NCI-H526 treated with DMSO at 0.1 percent for 48 hours (cell line): ENCODE results near the gene PPP1R8.
"Not testable (repeated sequence)": the region's sequence is repeated elsewhere in the genome, so short reads cannot be mapped to it uniquely, and the experiment has no call there.

Source experiments
- DNase-seq: peaks from one replicate; lab custom pipeline; 2025; lab: John Stamatoyannopoulos, UW

PPP1R8 gene

DNA sequence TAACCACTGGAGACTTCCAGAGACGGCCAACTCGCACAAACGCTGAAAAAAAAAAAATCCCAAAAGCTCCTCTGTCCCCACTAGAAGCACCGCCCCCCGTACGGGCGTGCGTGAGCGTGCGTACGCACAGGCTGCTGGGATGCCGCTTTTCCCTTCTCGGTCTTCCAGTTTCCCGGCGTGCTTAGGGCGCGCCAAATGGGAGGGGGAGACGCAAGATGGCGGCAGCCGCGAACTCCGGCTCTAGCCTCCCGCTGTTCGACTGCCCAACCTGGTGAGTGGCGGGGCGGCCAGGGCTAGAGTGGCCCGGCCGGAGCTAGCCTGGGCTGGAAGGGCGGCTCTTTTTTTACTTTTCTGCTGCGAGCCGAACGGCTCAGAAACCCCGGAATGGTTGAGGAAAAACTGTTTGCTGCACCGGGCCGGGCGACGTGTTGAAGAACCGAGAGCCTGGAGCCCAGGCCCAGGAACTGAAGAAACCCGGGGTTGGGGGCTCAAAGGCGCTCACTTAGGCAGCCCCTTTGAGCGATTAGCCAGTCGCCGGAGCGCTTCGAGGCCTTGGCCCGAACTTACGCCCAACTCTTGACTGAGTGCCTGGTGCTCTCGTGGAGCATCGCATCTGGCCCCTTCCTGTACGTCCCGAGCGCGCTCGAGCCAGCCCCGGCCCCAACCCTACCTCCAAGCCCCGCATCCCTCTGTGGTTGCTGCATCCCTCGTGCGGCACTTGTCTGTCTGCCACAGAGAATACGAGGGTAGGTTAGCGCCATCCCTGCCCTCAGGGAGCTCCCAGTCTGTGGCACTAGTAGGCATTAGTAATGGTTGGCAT is at the start of gene PPP1R8:
PPP1R8 (plus strand) TSS at position 162 of the 820 bp plus-strand sequence; CDS start at position 216, 54 bp downstream.
- peak; percentile 93 for DNase-seq

DNA sequence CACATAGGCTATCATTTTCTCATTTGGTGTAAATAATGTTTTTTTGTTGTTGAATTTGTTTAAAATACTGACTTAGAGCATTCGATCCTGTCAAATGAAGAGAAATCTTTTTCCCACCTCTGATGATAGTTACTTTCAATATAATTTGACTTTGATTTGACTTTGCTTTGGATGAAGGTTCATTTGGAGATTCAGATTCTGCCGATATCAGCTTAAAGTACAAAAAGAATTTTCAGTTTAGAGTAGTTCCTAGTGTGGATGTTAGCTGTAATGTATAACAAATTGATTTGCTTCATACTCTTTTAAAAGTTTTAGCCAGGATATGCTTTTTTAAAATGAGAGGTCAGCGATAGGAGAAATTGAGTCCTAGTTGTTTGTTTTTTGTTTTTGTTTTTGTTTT is 47.6 kb upstream of the PPP1R8 start:
- DNase-seq, result no peak

DNA sequence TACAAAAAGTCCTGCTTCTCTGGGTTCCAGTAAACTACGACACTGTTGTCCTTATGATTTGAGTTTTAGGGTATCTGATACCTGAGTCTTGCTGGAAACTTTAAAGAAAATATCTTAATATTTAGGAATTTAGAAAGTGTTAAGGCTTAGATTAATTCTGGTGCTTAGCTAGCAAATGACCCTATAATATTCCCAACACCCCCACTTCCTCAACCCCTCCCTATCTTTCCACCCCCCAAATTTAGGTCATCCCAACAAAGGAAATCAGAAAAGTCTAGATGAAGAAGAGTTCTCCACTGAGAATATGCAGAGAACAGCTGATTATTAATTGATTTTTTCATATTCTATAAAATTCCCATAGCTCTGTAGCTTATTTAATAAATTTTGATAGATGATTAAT is 45.9 kb upstream of the PPP1R8 start:
- DNase-seq, result no peak

DNA sequence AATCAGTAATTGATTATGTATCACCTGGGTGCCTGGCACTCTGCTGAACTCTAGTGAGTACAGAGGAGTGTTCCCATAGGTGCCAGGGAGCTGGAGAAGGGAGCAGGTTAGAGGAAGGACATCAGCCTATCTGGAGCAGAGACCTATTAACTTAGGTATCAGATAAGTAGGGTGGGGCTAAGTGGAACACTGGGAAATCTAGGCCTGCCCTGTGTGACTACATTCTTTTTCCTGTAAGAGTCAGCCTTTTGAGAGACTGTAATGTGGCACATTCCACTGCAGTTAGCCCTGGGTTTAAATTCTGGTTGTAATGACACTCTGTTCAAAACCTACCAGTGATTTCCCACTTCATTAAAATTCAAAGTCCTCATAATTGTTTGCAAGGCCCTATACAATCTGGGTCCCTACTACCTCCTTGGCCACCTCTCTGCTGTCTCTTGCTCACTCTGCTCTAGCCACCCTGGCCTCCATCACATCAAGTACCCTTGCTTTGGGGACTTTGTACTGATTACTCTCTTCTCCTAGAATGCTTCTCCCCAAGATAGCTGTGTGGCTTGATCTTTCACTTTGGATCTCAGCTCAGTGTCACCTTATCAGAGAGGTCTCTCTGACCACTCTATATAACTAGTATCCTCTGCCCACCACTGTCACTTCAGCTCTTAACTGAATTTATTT is 44.7 kb upstream of the PPP1R8 start:
- no peak for DNase-seq

DNA sequence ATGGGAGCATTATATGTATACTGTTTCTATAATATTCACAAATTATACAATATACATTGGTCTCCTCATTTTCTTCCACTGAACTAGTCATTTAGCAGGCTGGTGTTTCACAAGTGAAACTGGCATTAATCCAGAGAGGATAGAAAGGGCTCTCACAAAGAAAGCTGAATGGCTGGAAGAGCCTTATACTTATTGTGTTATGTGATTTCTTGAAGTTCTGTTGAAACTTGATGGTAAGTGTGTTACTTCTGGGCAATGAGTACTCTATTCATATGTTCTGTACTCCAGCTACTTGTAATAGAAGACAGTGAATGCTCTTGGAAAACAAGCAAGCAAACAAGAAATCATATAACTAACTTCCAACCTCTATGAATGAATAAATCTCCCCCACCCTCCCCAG is 42.7 kb upstream of the PPP1R8 start:
- no peak for DNase-seq

DNA sequence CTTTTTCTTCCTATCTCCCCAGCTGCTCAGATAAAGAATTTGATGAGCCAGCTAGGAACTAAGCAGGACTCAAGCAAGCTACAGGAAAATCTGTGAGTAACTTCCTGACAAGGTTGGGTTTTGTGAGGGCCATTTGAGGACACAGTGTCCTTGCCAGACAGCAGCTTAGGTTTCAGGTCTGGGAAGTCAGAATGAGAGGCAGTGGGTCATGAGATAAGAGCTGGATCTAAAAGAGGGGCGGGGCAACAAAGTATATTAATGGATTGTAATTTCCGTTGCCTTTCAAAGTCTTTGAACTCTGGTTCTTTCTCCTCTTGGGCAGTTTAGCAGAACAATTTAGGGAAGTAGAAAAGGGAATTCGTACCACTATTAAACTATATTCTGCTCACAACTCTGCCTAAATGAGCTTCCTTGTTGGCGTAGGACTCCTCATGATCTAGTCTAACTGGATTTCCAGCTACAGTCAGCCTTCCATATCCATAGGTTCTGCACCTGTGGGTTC is 41.0 kb upstream of the PPP1R8 start:
- no peak for DNase-seq

DNA sequence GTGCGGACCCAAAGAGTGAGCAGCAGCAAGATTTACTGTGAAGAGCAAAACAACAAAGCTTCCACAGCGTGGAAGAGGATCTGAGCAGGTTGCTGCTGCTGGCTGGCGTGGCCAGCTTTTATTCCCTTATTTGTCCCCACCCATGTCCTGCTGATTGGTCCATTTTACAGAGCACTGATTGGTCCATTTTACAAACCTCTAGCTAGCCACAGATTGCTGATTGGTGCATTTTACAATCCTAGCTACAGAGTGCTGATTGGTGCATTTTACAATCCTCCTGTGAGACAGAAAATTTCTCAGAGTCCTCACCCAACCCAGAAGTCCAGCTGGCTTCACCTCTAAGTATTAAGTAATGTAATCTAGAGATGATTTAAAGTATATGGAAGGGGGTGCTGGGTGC is 40.3 kb upstream of the PPP1R8 start:
- DNase-seq, result not testable (repeated sequence)

DNA sequence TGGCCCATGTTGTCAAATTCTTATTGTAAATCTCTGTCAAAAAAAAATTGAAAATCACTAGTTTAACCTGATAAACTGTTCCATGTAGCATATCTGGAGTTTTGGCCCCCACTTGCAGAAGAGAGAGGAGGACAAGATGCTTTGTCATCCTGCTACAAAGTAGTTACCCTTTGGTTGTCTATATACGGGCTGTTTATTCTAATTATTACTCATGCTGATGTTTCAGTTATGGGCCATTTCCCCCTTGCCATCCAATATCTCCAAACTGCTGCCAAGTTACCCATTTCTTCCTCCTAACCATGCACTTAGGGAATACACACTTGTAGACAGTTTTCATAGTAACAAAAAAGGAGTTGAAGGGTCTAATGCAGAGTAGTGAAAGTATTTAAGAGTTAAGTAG is 35.0 kb upstream of the PPP1R8 start:
- no peak for DNase-seq

DNA sequence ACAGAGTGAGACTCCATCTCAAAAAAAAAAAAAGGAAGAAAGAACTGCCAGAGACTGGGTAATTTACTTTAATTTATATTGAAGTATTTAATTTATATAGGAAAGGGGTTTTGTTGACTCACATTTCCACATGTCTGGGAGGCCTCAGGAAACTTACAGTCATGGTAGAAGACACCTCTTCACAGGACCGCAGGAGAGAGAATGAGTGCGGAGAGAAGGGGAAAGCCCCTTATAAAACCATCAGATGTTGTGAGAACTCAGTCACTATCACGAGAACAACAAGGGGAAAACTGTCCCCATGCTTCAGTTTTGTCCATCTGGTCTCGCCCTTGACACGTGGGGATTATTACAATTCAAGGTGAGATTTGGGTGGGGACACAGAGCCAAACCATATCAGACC is 25.8 kb upstream of the PPP1R8 start:
- DNase-seq, result no peak

DNA sequence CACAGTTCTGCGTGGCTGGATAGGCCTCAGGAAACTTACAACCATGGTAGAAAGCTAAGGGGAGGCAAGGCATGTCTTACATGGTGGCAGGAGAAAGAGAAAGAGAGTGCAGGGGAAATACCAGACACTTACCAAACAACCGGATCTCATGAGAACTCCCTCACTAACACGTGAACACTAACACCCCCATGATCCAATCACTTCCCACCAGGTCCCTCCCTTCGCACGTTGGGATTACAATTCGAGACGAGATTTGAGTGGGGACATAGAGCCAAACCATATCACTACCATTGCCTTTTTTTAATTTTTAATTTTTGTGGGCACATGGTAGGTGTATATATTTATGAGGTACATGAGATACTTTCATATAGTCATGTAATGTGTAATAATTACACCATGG is 23.8 kb upstream of the PPP1R8 start:
- no peak for DNase-seq

DNA sequence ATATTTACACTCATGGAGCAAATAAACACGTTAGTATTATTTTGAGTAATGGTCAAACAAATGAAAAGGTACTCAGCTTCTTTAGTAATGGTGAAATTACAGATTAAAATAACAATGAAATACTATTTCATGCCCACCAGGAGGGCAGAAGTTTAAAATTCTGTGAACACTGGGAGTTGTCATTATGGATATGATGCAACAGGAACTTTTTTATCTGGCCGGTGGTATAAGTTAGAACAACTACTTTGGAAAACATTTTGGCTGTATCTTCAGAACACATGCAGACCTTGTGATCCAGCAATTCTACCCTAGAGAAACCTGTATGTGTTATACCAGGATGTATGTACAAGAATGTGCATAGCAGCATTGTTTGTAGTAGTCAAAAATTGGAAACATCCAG is 23.2 kb upstream of the PPP1R8 start:
- DNase-seq, result no peak

DNA sequence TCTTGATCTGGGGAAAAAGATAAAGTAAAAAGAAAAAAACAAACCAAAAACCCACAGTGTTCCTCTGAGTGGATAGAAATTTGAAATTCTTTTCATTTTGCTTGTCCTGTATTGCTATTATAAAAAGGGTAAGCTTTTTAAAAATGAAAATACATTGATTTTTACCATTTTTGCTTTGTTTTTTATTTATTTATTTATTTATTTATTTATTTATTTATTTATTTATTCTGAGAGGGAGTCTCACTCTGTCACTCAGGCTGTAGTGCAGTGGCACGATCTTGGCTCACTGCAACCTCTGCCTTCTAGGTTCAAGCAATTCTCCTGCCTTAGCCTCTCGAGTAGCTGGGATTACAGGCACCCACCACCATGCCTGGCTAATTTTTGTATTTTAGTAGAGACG is 22.5 kb upstream of the PPP1R8 start:
- not testable (repeated sequence) for DNase-seq

DNA sequence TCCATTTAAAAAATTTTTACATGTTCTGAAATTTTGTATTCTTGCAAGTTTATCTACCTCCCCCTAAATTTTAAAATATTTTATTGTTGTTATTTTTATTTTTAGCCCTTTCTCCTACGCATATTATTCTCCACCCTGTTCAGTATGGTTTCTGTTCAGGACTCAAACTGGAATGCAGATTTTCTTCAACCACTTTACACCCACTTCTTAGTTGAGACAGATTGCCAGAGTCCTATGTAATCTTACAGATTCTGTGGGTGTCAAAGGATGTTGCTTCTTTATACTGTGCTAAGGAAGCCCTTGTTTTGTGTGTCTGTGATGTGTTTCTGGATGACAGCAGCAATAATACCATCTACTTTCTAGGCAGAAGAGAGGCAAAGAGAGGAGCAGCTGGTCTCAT is 20.7 kb upstream of the PPP1R8 start:
- DNase-seq, result no peak

DNA sequence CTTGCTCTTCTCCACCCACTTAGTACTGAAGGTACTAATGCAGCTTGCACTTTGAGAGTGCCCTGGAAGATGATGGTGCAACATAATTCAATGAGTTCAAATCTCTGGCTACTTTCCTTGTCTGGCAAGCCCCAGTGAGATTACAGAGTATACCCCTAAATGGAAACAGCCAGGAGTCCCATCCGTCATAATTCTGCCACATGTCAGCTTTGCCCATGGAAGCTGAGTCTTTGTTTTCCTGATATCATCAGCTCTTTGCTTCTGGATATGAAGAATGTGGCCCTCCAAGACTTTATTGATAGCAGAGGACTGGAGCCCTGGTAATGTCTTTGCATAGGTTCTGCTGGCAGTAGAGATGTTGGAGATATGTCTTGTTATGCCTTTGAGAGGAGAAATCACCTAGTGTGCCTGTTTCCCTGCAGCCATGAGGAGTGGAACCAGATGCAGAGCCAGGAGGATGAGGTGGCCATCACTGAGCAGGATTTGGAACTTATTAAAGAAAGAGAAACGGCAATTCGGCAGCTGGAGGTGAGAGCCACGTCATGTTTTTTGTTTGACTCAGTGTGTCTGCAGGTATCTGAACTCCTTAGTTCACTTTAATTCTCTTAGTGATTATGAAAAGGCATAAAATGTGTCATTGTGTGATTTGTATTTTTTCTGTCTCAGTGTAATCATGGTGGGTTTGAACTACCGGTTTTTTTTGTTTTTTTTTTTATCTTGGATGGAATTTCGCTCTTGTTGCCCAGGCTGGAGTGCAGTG is 18.7 kb upstream of the PPP1R8 start:
- no peak for DNase-seq

DNA sequence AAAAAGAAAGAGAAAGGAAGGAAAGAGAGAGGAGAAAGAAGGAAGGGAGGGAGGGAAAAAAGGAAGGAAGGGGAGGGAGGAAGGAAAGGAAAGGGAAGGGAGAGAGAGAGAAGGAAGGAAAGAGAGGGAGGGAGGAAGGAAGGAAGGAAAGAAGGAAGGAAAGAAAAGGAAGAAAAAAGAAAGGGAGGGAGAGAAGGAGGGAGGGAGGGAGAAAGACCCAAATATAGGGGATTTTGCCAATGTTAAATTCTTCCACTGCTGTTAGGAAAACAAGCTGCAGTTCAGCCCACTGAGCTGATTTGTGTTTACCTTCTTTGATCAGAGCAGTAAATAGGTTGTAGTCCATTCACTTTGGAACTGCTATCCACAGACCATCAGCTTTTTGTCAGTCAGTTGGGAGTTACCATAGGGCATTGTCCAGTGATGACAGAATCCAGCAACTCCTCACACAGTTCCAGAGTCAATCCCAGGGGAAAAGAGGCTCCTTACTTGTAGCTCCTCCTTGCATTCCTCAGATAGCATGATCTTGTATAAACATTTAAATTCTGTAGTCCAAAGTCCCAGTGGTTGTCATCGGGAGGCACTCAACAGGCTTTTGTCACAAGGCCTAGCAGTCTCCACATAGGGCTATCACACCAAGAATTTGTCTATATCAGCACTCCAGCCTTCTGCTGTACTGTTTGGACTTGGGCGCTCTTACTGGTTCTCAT is 13.5 kb upstream of the PPP1R8 start:
- DNase-seq, result no peak

DNA sequence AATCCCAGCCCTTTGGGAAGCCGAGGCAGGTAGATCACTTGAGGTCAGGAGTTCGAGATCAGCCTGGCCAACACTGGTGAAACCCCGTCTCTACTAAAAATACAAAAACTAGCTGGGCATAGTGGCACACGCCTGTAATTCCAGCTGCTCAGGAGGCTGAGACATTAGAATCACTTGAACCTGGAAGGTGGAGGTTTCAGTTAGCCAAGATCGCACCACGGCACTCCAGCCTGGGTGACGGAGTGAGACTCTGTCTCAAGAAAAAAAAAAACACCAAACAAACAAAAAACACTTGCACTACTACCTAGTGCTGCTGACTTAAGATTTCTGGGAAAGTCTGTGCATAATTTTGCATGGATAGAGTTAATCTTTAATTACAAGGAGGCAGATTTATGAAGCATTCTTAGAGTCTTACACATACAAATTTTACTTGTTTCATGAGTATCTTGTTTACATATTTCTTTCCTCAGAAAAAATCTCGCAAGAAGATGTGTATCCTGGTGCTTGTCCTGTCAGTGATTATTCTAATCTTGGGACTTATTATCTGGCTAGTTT is 8.7 kb upstream of the PPP1R8 start:
- no peak for DNase-seq

DNA sequence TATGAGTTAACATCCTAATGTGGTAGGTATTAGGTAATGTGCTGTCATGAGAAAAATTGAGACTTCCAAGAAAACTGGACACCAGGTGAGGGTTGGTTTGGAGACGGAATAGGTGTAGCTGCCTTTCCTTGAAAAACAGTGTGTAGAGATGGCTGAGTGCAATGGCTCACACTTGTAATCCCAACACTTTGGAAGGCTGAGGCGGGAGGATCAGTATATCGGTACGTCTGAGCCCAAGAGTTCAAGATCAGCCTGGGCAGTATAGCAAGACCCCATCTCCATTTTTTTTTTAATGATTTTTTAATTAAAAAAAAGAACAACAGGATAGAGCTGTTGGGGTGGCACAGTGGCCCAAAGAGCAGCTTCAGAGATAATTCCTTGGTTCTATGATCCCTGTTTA is 6.8 kb upstream of the PPP1R8 start:
- DNase-seq, result no peak

DNA sequence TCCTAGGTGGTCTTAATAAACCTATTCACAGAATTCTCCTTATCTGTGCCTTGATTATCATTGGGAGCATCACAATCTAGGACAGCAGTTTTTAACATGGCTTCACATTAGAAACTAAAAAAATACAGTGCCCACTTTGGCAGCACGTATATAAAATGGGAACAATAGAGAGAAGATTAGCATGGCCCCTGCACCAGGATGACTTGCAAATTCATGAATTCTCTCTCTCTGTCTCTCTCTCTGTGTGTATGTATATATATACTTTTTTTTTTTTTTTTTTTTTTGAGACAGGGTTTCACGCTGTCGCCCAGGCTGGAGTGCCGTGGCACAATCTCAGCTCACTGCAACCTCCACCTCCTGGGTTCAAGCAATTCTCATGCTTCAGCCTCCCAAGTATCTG is 6.2 kb upstream of the PPP1R8 start:
- DNase-seq, result no peak

DNA sequence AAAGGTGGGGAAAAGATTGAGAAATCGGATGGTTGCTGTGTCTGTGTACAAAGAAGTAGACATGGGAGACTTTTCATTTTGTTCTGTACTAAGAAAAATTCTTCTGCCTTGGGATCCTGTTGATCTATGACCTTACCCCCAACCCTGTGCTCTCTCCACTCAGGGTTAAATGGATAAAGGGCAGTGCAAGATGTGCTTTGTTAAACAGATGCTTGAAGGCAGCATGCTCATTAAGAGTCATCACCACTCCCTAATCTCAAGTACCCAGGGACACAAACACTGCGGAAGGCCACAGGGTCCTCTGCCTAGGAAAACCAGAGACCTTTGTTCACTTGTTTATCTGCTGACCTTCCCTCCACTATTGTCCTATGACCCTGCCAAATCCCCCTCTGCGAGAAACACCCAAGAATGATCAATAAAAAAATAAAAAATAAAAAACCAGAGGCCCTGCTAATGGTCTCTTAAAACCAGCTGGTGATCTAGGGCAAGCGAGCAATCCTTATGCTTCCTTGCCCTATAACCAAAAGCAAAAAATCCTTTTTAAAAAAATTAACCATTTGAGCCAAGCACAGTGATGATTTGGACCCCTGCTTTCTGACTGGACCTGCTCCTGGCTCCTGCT is 1.1 kb upstream of the PPP1R8 start:
- not testable (repeated sequence) for DNase-seq

DNA sequence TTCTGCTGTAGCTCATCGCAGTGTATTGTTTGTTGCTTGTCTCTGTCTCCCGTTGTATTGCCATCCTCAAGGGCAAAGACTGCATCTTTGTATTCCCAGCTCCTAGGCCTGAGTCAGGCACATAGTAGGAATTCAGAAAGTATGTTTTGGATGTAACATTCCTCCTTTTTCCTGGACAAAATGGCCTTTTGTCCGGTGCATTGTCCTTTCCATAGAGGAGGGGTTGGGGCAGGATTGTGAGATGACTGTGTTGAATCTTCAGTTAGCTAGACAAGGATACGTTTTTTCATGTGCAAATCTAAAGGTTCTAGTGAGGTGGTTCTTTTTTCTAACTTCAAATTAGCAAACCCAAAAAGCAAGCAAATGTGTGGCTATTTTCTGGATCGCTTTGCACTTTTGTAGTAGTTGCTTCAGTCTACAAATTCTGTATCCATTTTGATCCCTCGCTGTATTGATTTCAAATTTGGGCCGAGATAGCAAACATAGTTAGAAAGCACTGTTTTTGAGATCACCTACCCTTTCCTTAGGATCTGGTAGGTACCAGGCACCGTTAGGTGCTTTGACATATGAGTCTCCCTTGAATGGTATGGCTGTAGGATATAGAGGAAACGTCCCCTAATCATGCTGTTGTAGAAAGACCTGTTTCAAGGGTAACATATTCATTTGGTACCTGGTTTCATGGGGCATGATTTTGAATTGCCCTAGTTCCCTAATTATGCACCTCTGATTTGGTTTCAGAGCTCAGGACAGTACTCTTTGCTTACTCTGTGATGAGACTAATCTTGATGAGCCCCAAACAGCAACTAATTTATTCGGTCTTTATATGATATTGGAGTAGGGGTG is 1.2 kb downstream of the PPP1R8 start:
- DNase-seq, result no peak
